Parathyroid adenoma (tissue), 2 donors: ENCODE measurements around the gene MRPS31.
A peak's percentile ranks its signal among the peaks of the same experiment; 100 is the strongest.

Source experiments
- H2AFZ ChIP-seq: fragments of 300-600 bp; sonication (generic); one replicate; pipeline ENCODE4 v1.7.0; 2017; ENCODE audit warnings: antibody characterized with exemption, mild to moderate bottlenecking
- H3K27ac ChIP-seq: fragments of 300-600 bp; sonication (generic); one replicate; pipeline ENCODE4 v1.7.0; 2017
- H3K27me3 ChIP-seq: fragments of 300-600 bp; sonication (generic); one replicate; pipeline ENCODE4 v1.7.0; 2017; ENCODE audit warnings: low read length; ENCODE audit not compliant: control insufficient read depth, insufficient read depth
- H3K36me3 ChIP-seq: fragments of 300-600 bp; sonication (generic); one replicate; pipeline ENCODE4 v1.7.0; 2017; ENCODE audit warnings: low read length; ENCODE audit not compliant: control insufficient read depth, insufficient read depth
- H3K4me1 ChIP-seq: fragments of 300-600 bp; sonication (generic); one replicate; pipeline ENCODE4 v1.7.0; 2017; ENCODE audit warnings: control low read depth
- H3K4me2 ChIP-seq: fragments of 300-600 bp; sonication (generic); one replicate; pipeline ENCODE4 v1.7.0; 2017; ENCODE audit warnings: low read length
- H3K4me3 ChIP-seq: fragments of 300-600 bp; sonication (generic); one replicate; pipeline ENCODE4 v1.7.0; 2017; ENCODE audit warnings: low read depth, low read length
- H3K79me2 ChIP-seq: fragments of 300-600 bp; sonication (generic); one replicate; pipeline ENCODE4 v1.7.0; 2017; ENCODE audit warnings: control low read depth
- H3K9ac ChIP-seq: fragments of 300-600 bp; sonication (generic); one replicate; pipeline ENCODE4 v1.7.0; 2017; ENCODE audit warnings: mild to moderate bottlenecking
- H3K9me3 ChIP-seq: fragments of 300-600 bp; sonication (generic); one replicate; pipeline ENCODE4 v1.7.0; 2017; ENCODE audit warnings: low read length; ENCODE audit not compliant: control insufficient read depth
- CTCF ChIP-seq: fragments of 300-600 bp; sonication (generic); IDR thresholded peaks from one replicate; pipeline ENCODE4 v1.7.0; 2017; ENCODE audit warnings: antibody characterized with exemption, mild to moderate bottlenecking
- donor health status: primary hyperparathyroidism.

The MRPS31 gene

GRCh38 chr13:40770934-40771618 lies at the start of gene MRPS31:
TSS of gene MRPS31 (minus strand) at chr13:40771190. CDS start at chr13:40771136, 54 bp downstream.
- no peaks in the 10 kb centered on the region for H3K27me3 ChIP-seq
- no peaks in the 10 kb centered on the region for H3K36me3 ChIP-seq
- H3K27ac ChIP-seq, result peak within 1 kb of the TSS; percentile 81
- no peaks in the 10 kb centered on the region for H3K9me3 ChIP-seq
- no peaks in the 10 kb centered on the region for H3K4me1 ChIP-seq
- H3K9ac ChIP-seq, result peak within 1 kb of the TSS; percentile 28
- peak within 1 kb of the TSS; percentile 73 for H3K4me2 ChIP-seq
- H3K4me3 ChIP-seq, result peak within 1 kb of the TSS; percentile 79
- peak within 1 kb of the TSS; percentile 87 for H2AFZ ChIP-seq
- H3K79me2 ChIP-seq, result peaks cover 4% of the 10 kb centered on the region
- no peak for TF ChIP-seq CTCF

GRCh38 chr13:40819797-40820315 lies 48.9 kb upstream of the MRPS31 start:
- H3K27ac ChIP-seq, result no peak overlapping the region
- no peak overlapping the region for H3K4me2 ChIP-seq
- H3K4me1 ChIP-seq, result no peaks in the 10 kb centered on the region
- H3K27me3 ChIP-seq, result no peaks in the 10 kb centered on the region
- H3K9ac ChIP-seq, result no peak overlapping the region
- no peak for TF ChIP-seq CTCF
- H3K9me3 ChIP-seq, result no peaks in the 10 kb centered on the region
- H3K4me3 ChIP-seq, result no peak overlapping the region
- no peaks in the 10 kb centered on the region for H3K36me3 ChIP-seq
- H3K79me2 ChIP-seq, result no peaks in the 10 kb centered on the region
- H2AFZ ChIP-seq, result no peak overlapping the region

- Histone ChIP-seq H3K36me3 (no peaks in the 10 kb centered on the region), H3K27me3 (no peaks in the 10 kb centered on the region), H3K4me2 (no peak overlapping the region), H3K4me3 (no peak overlapping the region), H2AFZ (no peak overlapping the region), H3K4me1 (no peaks in the 10 kb centered on the region), H3K9ac (no peak overlapping the region), H3K27ac (no peak overlapping the region), H3K79me2 (no peaks in the 10 kb centered on the region), H3K9me3 (no peaks in the 10 kb centered on the region)
- TF ChIP-seq CTCF, result no peak
Observed at GRCh38 chr13:40818926-40819325, 47.9 kb upstream of the MRPS31 start.

- H3K79me2 ChIP-seq, result no peaks in the 10 kb centered on the region
- no peak for TF ChIP-seq CTCF
- no peak overlapping the region for H3K9ac ChIP-seq
- no peaks in the 10 kb centered on the region for H3K27me3 ChIP-seq
- H3K4me3 ChIP-seq, result no peak overlapping the region
- no peak overlapping the region for H3K4me2 ChIP-seq
- no peak overlapping the region for H2AFZ ChIP-seq
- no peaks in the 10 kb centered on the region for H3K36me3 ChIP-seq
- no peaks in the 10 kb centered on the region for H3K9me3 ChIP-seq
- no peaks in the 10 kb centered on the region for H3K4me1 ChIP-seq
- no peak overlapping the region for H3K27ac ChIP-seq
Observed at GRCh38 chr13:40814803-40815202, 43.8 kb upstream of the MRPS31 start.
